WTC11 (cell line): ENCODE results near the gene MYCBP. TPM values are rescaled to one million over a fixed set of nuclear protein-coding genes. Genes with fewer than 3 reads are reported as not detected.

Experiments
- ATF3 ChIP-seq: sonication (generic); formaldehyde crosslinking; conservative IDR thresholded peaks from 2 replicates; pipeline ENCODE4 v1.8.1; 2022; ENCODE audit warnings: mild to moderate bottlenecking, missing genetic modification reagents
- NFATC4 ChIP-seq: fragments of 250-450 bp; sonication (Bioruptor Pico); IDR thresholded peaks from 2 replicates; pipeline ENCODE4 v1.9.0; 2021; ENCODE audit warnings: mild to moderate bottlenecking
- TCF7 ChIP-seq: sonication (generic); formaldehyde crosslinking; IDR thresholded peaks from 2 replicates; pipeline ENCODE4 v1.8.0; 2022; ENCODE audit warnings: mild to moderate bottlenecking, low read depth, missing genetic modification reagents, moderate library complexity
- total RNA-seq: library from RNA; stranded (reverse); gene quantifications from 3 replicates; pipeline ENCODE4 v1.2.3, GENCODE V29; 2021

MYCBP gene
- total RNA-seq, 1 experiment from 2014 or later, result 31.4 TPM

GRCh38 chr1:38812981-38813380, 60.2 kb downstream of the MYCBP start (continued):
- TF ChIP-seq ATF3 (CRISPR knock-in tag) (no peak), NFATC4 (no peak), TCF7 (CRISPR knock-in tag) (no peak)

Other genes starting within 250 kb of the MYCBP start
- gene RRAGC, start 13.6 kb downstream of the MYCBP start, total RNA-seq, result 10.5 to 12.3 TPM (median 11.4 TPM) in 3 replicates
- not detected in 3 replicates for gene GJA9, start 8.2 kb upstream of the MYCBP start, total RNA-seq
- 0.26 to 0.30 TPM (median 0.27 TPM) in 3 replicates for gene RHBDL2, start 68.5 kb upstream of the MYCBP start, total RNA-seq
- 183 to 214 TPM (median 212 TPM) in 3 replicates for gene AKIRIN1, start 117.9 kb upstream of the MYCBP start, total RNA-seq
- 402 to 430 TPM (median 414 TPM) in 3 replicates for gene NDUFS5, start 153.0 kb upstream of the MYCBP start, total RNA-seq